Germinal center (tissue), 1 donor: ENCODE data around the gene LDB1.

ENCODE experiments used
- DNase-seq: peaks from one replicate; pipeline ENCODE4 v3.0.0; 2012; ENCODE audit warnings: mixed read lengths, low spot score

The LDB1 gene

DNA sequence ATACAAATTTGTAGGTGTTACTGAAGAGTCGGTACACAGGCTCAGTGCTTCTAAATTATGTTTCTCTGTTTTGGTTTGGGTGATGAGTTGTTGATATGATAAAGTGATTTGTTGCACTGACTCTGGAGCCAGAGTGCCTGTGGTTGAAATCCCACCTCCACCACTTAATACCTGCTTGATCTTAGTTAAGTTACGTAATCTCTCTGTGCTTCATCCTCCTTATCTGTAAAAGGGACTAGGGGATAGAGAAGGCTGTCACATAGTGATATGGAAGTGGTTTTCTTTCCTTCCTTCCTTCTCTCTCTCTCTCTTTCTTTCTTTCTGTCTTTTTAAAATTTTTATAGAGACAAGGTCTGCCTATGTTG, 55.7 kb downstream of the LDB1 start:
- DNase-seq = no peak

DNA sequence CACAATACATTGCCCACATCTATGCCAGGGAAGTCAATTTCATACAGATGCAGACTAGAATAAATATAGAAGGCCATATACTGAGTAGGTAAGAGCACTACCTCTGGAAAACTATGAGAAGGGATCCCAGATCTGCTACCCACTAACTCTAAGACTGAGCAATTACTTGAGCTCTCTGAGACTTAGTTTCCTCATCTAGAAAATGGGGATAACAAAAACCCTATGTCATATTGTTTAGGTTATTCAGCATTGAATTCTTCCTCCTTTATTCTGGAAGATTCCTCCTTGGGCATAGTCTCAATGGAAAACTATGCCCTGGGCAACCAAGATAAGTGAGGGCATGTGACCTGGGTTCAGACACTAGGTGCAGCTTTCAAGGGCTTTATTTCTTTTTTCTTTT, 60.2 kb downstream of the LDB1 start:
- no peak for DNase-seq
